GM12878 (cell line): ENCODE data around the gene DCBLD1. TPM values are rescaled to one million over a fixed set of nuclear protein-coding genes. Genes with fewer than 3 reads are reported as not detected.

Experiments
- ATAC-seq: fragments of 200-7000 bp; cut with Tn5 transposase; 3 replicates; pipeline ENCODE4 v1.9.1; 2020; ENCODE audit warnings: mild to moderate bottlenecking, moderate library complexity
- BruUV-seq: library from RNA; stranded (reverse); fragments of 400-500 nt; replicated peaks from 2 replicates; lab custom pipeline; 2021; lab: Mats Ljungman, UMichigan
- CTCF ChIA-PET: fragments of 300-600 bp; sonication (Branson Sonifier 250); formaldehyde crosslinking; extraction: SDS; loops from one replicate; lab custom pipeline; 2021; ENCODE audit warnings: inconsistent platforms; lab: Yijun Ruan, JAX
- POLR2A ChIA-PET: fragments of 350-600 bp; formaldehyde crosslinking; extraction: SDS; loops from one replicate; lab custom pipeline; 2021; ENCODE audit warnings: inconsistent platforms; lab: Charles Lee
- RAD21 ChIA-PET: fragments of 300-600 bp; sonication (Branson Sonifier 250); formaldehyde crosslinking; loops from one replicate; lab custom pipeline; 2023; ENCODE audit warnings: antibody characterized with exemption; ENCODE audit not compliant: unreplicated experiment; lab: Charles Lee
- SMC1A ChIA-PET: fragments of 300-600 bp; sonication (Branson Sonifier 250); formaldehyde crosslinking; loops from one replicate; lab custom pipeline; 2023; ENCODE audit not compliant: unreplicated experiment, uncharacterized antibody; lab: Charles Lee
- DNase-seq: peaks from one replicate; pipeline ENCODE4 v3.0.0-alpha.2; 2011; ENCODE audit warnings: low read depth, low spot score
- FAIRE-seq: peaks from 3 replicates; lab custom pipeline; 2011; peaks lifted over from hg19 to GRCh38; lab: Jason Lieb, UNC
- H2AFZ ChIP-seq: 2 replicates; pipeline ENCODE4 v1.6.0; 2011; ENCODE audit warnings: low read depth, low read length, control low read depth; ENCODE audit not compliant: control insufficient read depth
- H3K27ac ChIP-seq: 2 replicates; pipeline ENCODE4 v1.5.1; 2011; ENCODE audit warnings: control low read depth; ENCODE audit not compliant: control insufficient read depth, insufficient read depth
- H3K27me3 ChIP-seq, 2 experiments: replicated peaks in 1 of 2; 2 replicates each; pipeline versions ENCODE4 v1.6.0 to v1.6.1; 2011; ENCODE audit warnings: low read length in 1 of 2; ENCODE audit not compliant: control insufficient read depth in 2 of 2, insufficient read depth in 2 of 2
- H3K36me3 ChIP-seq, 2 experiments: 2 replicates each; pipeline ENCODE4 v1.5.1; 2011; ENCODE audit warnings: low read length in 1 of 2; ENCODE audit not compliant: control insufficient read depth in 2 of 2, insufficient read depth in 2 of 2
- H3K4me1 ChIP-seq: 2 replicates; pipeline ENCODE4 v1.6.1; 2011; ENCODE audit warnings: mild to moderate bottlenecking, low read length, moderate library complexity, mixed read lengths; ENCODE audit not compliant: control insufficient read depth, insufficient read depth
- H3K4me2 ChIP-seq: 2 replicates; pipeline ENCODE4 v1.6.0; 2011; ENCODE audit warnings: control low read depth; ENCODE audit not compliant: control insufficient read depth, insufficient read depth
- H3K4me3 ChIP-seq: fragments of 200-600 bp; sonication (generic); 2 replicates; pipeline ENCODE4 v1.5.1; 2016
- H3K79me2 ChIP-seq: 2 replicates; pipeline ENCODE4 v1.6.0; 2011; ENCODE audit warnings: low read length; ENCODE audit not compliant: control insufficient read depth, insufficient read depth
- H3K9ac ChIP-seq: 2 replicates; pipeline ENCODE4 v1.8.0; 2011; ENCODE audit warnings: low read length, control low read depth, mixed read lengths; ENCODE audit not compliant: control insufficient read depth, insufficient read depth
- H3K9me3 ChIP-seq: replicated peaks from 3 replicates; pipeline ENCODE4 v1.5.1; 2011; ENCODE audit warnings: mild to moderate bottlenecking, low read length; ENCODE audit not compliant: control insufficient read depth, insufficient read depth
- H4K20me1 ChIP-seq: 2 replicates; pipeline ENCODE4 v1.6.0; 2011; ENCODE audit not compliant: control insufficient read depth, insufficient read depth
- ASH2L ChIP-seq: fragments of 300-600, 200-600 bp; sonication (generic); IDR thresholded peaks from 2 replicates; pipeline ENCODE4 v1.6.1; 2017; ENCODE audit warnings: low read depth, mild to moderate bottlenecking, borderline replicate concordance
- BACH1 ChIP-seq: fragments of 450-650 bp; IDR thresholded peaks from 2 replicates; pipeline ENCODE4 v1.6.1; 2017; ENCODE audit warnings: mild to moderate bottlenecking, borderline replicate concordance
- CHD4 ChIP-seq: fragments of 200-600 bp; sonication (generic); IDR thresholded peaks from 2 replicates; pipeline ENCODE4 v1.6.1; 2016; ENCODE audit warnings: mild to moderate bottlenecking
- FOXK2 ChIP-seq: fragments of 450-650 bp; IDR thresholded peaks from 2 replicates; pipeline ENCODE4 v1.6.1; 2017; ENCODE audit warnings: mild to moderate bottlenecking, moderate library complexity
- JUNB ChIP-seq: IDR thresholded peaks from 2 replicates; pipeline ENCODE4 v1.6.1; 2016; ENCODE audit warnings: antibody characterized with exemption, mild to moderate bottlenecking
- MEF2A ChIP-seq: IDR thresholded peaks from 2 replicates; pipeline ENCODE4 v1.6.1; 2011; ENCODE audit warnings: low read depth, mild to moderate bottlenecking, low read length, moderate library complexity; ENCODE audit not compliant: insufficient read depth
- MTA3 ChIP-seq: IDR thresholded peaks from 2 replicates; pipeline ENCODE4 v1.6.1; 2012; ENCODE audit warnings: low read length, inconsistent platforms, borderline replicate concordance
- MYB ChIP-seq: fragments of 150-350 bp; IDR thresholded peaks from 2 replicates; pipeline ENCODE4 v1.6.1; 2014; ENCODE audit warnings: mild to moderate bottlenecking, low read depth, low read length, borderline replicate concordance
- NFIC ChIP-seq: IDR thresholded peaks from 2 replicates; pipeline ENCODE4 v1.6.1; 2012; ENCODE audit warnings: low read depth, mild to moderate bottlenecking, inconsistent platforms, low read length, moderate library complexity
- NRF1 ChIP-seq: conservative IDR thresholded peaks from 2 replicates; pipeline ENCODE4 v1.6.1; 2011; ENCODE audit warnings: mild to moderate bottlenecking, low read depth, low read length, improper control_type of control experiment
- PML ChIP-seq: IDR thresholded peaks from 2 replicates; pipeline ENCODE4 v1.6.1; 2012; ENCODE audit warnings: low read length, inconsistent platforms
- SPI1 ChIP-seq: IDR thresholded peaks from 2 replicates; pipeline ENCODE4 v1.6.1; 2011; ENCODE audit warnings: low read depth, mild to moderate bottlenecking, low read length, moderate library complexity, borderline replicate concordance; ENCODE audit not compliant: insufficient read depth
- WGBS: methylation state at CpG from one replicate; pipeline ENCODE4 v1.1.6; 2016; ENCODE audit warnings: low lambda C conversion rate; ENCODE audit not compliant: insufficient replicate concordance, insufficient coverage; ENCODE audit errors: missing lambda C conversion rate; 5-methylcytosine and 5-hydroxymethylcytosine counted together
- in situ Hi-C: fragments of 300-500 bp; cut with MboI; formaldehyde crosslinking; loops from 9 replicates; pipeline ENCODE4 v1.14.3; 2018; ENCODE audit warnings: mixed read lengths
- intact Hi-C: fragments of 100-400 bp; cut with micrococcal nuclease; formaldehyde crosslinking; loops from one replicate; pipeline ENCODE4 v1.14.2; 2022; ENCODE audit not compliant: unreplicated experiment
- polyA plus RNA-seq, 11 experiments: library from polyadenylated mRNA; depleted of rRNA in 4 of 11; unstranded in 6 of 11; stranded (reverse) in 5 of 11; fragments of >200 nt; fragmentation: Nextera tagmentation in 4 of 11; fragmentation: Illumina TruSeq in 1 of 11; extraction: Ambion mirVana in 4 of 11; extraction: Trizol in 1 of 11; gene quantifications; 1 replicate in 1 of 11; 2 replicates in 10 of 11; pipeline versions ENCODE4 v1.2.1 to v1.2.3, GENCODE V29; 2011 to 2016; ENCODE audit warnings: inconsistent platforms in 2 of 11, missing spikeins in 2 of 11, low read depth in 1 of 11
- total RNA-seq, 4 experiments: library from RNA; depleted of rRNA in 3 of 4; stranded (reverse); fragments of >200 nt in 3 of 4; fragmentation: Illumina TruSeq in 1 of 4; extraction: Trizol in 1 of 4; gene quantifications; 2 replicates each; pipeline versions ENCODE4 v1.2.1 to v1.2.3, GENCODE V29; 2013 to 2021
- TF ChIP-seq, protein P1 (sequence below): IDR thresholded peaks from 2 replicates; pipeline ENCODE4 v1.6.1; 2011; ENCODE audit warnings: borderline replicate concordance, low read depth, mild to moderate bottlenecking, moderate library complexity, mixed read lengths, low read length; ENCODE audit not compliant: insufficient read depth; ENCODE audit errors: extremely low read length
- TF ChIP-seq, protein P2 (sequence below), 3 experiments: IDR thresholded peaks in 2 of 3; conservative IDR thresholded peaks in 1 of 3; 2 replicates each; pipeline ENCODE4 v1.5.1; 2011; ENCODE audit warnings: low read depth in 3 of 3, low read length in 3 of 3, mild to moderate bottlenecking in 3 of 3, control low read depth in 2 of 3, moderate library complexity in 2 of 3, inconsistent platforms in 1 of 3, mixed read lengths in 1 of 3; ENCODE audit not compliant: control insufficient read depth in 2 of 3, insufficient read depth in 1 of 3; ENCODE audit errors: extremely low read depth in 1 of 3
- TF ChIP-seq, protein P3 (sequence below): IDR thresholded peaks from 2 replicates; pipeline ENCODE4 v1.6.1; 2012; ENCODE audit warnings: mild to moderate bottlenecking, low read depth, low read length
- TF ChIP-seq, protein P4 (sequence below): fragments of 450-650 bp; IDR thresholded peaks from 2 replicates; pipeline ENCODE4 v1.6.1; 2014; ENCODE audit warnings: mild to moderate bottlenecking

Gene DCBLD1
- total and polyA plus RNA-seq, 10 of the 15 experiments (the other 5 are each of a cell fraction or from before 2014, with no cell fraction given) = 0.92 to 9.2 (median 8.3) TPM

DNA sequence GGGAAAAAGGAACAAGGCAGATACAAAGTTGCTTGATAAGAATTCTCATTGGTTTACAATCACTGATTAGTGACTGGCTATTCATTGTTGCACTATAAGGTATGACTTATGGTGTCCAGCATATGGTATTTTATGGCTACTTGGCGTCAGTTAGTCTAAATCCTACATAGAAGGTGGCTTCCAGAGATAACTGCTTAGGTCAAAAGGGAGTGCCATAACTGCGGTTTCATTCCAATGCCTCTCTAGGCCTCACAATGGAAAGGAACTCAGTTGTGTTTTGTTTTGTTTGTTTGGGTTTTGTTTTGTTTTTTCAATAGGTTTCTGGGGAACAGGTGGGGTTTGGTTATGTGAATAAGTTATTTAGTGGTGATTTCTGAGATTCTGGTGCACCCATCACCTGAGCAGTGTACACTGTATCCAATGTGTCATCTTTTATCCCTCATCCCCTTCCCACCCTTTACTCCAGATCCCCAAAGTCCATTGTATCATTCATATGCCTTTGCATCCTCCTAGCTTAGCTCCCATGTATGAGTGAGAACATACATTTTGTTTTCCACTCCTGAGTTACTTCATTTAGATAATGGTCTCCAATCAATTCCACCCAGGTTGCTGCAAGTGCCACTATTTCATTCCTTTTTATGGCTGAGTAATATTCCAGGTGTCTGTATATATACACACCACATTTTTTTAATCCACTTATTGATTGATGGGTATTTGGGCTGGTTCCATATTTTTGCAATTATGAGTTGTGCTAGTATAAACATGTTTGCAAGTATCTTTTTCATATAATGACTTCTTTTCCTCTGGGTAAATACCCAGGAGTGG, 112.8 kb downstream of the DCBLD1 start:
- peaks cover 0 to 12% of the 10 kb centered on the region in 2 experiments; a peak in 1 of 4 replicates for H3K36me3 ChIP-seq
- TF ChIP-seq MTA3 = no peak
- TF ChIP-seq NRF1 = no peak
- TF ChIP-seq, protein P1, sequence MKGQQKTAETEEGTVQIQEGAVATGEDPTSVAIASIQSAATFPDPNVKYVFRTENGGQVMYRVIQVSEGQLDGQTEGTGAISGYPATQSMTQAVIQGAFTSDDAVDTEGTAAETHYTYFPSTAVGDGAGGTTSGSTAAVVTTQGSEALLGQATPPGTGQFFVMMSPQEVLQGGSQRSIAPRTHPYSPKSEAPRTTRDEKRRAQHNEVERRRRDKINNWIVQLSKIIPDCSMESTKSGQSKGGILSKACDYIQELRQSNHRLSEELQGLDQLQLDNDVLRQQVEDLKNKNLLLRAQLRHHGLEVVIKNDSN = no peak
- no peak for TF ChIP-seq PML
- TF ChIP-seq CHD4 = no peak
- no peak for TF ChIP-seq BACH1
- no peak for TF ChIP-seq JUNB
- TF ChIP-seq ASH2L = no peak
- no peak for TF ChIP-seq FOXK2
- no peak for TF ChIP-seq NFIC
- TF ChIP-seq, protein P2, sequence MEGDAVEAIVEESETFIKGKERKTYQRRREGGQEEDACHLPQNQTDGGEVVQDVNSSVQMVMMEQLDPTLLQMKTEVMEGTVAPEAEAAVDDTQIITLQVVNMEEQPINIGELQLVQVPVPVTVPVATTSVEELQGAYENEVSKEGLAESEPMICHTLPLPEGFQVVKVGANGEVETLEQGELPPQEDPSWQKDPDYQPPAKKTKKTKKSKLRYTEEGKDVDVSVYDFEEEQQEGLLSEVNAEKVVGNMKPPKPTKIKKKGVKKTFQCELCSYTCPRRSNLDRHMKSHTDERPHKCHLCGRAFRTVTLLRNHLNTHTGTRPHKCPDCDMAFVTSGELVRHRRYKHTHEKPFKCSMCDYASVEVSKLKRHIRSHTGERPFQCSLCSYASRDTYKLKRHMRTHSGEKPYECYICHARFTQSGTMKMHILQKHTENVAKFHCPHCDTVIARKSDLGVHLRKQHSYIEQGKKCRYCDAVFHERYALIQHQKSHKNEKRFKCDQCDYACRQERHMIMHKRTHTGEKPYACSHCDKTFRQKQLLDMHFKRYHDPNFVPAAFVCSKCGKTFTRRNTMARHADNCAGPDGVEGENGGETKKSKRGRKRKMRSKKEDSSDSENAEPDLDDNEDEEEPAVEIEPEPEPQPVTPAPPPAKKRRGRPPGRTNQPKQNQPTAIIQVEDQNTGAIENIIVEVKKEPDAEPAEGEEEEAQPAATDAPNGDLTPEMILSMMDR (IDR thresholded peaks at IDR 0.05 in 2 of 3, conservative IDR thresholded peaks at IDR 0.05 in 1 of 3; ENCODE audit: control insufficient read depth in 2 of 3, extremely low read depth in 1 of 3, insufficient read depth in 1 of 3, low read depth in 3 of 3, low read length in 3 of 3) = no peak
- TF ChIP-seq, protein P3, sequence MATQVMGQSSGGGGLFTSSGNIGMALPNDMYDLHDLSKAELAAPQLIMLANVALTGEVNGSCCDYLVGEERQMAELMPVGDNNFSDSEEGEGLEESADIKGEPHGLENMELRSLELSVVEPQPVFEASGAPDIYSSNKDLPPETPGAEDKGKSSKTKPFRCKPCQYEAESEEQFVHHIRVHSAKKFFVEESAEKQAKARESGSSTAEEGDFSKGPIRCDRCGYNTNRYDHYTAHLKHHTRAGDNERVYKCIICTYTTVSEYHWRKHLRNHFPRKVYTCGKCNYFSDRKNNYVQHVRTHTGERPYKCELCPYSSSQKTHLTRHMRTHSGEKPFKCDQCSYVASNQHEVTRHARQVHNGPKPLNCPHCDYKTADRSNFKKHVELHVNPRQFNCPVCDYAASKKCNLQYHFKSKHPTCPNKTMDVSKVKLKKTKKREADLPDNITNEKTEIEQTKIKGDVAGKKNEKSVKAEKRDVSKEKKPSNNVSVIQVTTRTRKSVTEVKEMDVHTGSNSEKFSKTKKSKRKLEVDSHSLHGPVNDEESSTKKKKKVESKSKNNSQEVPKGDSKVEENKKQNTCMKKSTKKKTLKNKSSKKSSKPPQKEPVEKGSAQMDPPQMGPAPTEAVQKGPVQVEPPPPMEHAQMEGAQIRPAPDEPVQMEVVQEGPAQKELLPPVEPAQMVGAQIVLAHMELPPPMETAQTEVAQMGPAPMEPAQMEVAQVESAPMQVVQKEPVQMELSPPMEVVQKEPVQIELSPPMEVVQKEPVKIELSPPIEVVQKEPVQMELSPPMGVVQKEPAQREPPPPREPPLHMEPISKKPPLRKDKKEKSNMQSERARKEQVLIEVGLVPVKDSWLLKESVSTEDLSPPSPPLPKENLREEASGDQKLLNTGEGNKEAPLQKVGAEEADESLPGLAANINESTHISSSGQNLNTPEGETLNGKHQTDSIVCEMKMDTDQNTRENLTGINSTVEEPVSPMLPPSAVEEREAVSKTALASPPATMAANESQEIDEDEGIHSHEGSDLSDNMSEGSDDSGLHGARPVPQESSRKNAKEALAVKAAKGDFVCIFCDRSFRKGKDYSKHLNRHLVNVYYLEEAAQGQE = no peak
- no peak for TF ChIP-seq MYB
- TF ChIP-seq SPI1 = no peak
- TF ChIP-seq, protein P4, sequence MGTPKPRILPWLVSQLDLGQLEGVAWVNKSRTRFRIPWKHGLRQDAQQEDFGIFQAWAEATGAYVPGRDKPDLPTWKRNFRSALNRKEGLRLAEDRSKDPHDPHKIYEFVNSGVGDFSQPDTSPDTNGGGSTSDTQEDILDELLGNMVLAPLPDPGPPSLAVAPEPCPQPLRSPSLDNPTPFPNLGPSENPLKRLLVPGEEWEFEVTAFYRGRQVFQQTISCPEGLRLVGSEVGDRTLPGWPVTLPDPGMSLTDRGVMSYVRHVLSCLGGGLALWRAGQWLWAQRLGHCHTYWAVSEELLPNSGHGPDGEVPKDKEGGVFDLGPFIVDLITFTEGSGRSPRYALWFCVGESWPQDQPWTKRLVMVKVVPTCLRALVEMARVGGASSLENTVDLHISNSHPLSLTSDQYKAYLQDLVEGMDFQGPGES = no peak
- TF ChIP-seq MEF2A = no peak

More for the DNA sequence above, 112.8 kb downstream of the DCBLD1 start:
- ChIA-PET POLR2A (no interaction called here), SMC1A (no interaction called here), RAD21 (no interaction called here), CTCF (interaction anchor here (0.8 kb wide), 1 partner anchor 40 kb away, joined by 5 read pairs; no protein-coding TSS in a partner anchor)
- FAIRE-seq (no peak), ATAC-seq (no peak), DNase-seq (no peak)
- Histone ChIP-seq H3K27ac (no peak overlapping the region), H2AFZ (no peak overlapping the region), H3K4me3 (no peak overlapping the region), H3K4me1 (no peaks in the 10 kb centered on the region), H3K4me2 (no peak overlapping the region), H4K20me1 (no peaks in the 10 kb centered on the region), H3K79me2 (peaks cover 33% of the 10 kb centered on the region), H3K27me3 (no peaks in the 10 kb centered on the region), H3K9ac (no peak overlapping the region), H3K9me3 (peaks cover 13% of the 10 kb centered on the region)
- 100% methylated on average over 2 of the region's 2 CpGs for WGBS
- BruUV-seq = no TSS peak
- intact Hi-C loops = no loop called here
- in situ Hi-C loops = no loop called here
